H1 (cell line): ENCODE results near the gene MLLT6. TPM values are rescaled to one million over a fixed set of nuclear protein-coding genes. Genes with fewer than 3 reads are reported as not detected.

ENCODE experiments used
- CHD1 ChIP-seq: IDR thresholded peaks from 2 replicates; pipeline ENCODE4 v1.6.1; 2012; ENCODE audit warnings: low read depth, low read length, improper control_type of control experiment
- CHD7 ChIP-seq: fragments of 300-600 bp; sonication (generic); IDR thresholded peaks from 2 replicates; pipeline ENCODE4 v1.7.1; 2012; ENCODE audit warnings: low read length, moderate library complexity, mild to moderate bottlenecking, inconsistent platforms; ENCODE audit not compliant: insufficient replicate concordance
- EGR1 ChIP-seq: IDR thresholded peaks from 2 replicates; pipeline ENCODE4 v1.6.1; 2011; ENCODE audit warnings: low read depth, low read length, borderline replicate concordance
- RNF2 ChIP-seq: fragments of 200-900, 300-1000 bp; sonication (generic); IDR thresholded peaks from 2 replicates; pipeline ENCODE4 v1.7.1; 2016; ENCODE audit warnings: borderline replicate concordance, low read depth, mild to moderate bottlenecking, antibody characterized with exemption, low read length; ENCODE audit not compliant: poor library complexity, severe bottlenecking; ENCODE audit errors: missing control alignments
- polyA plus RNA-seq, 7 experiments: library from polyadenylated mRNA; depleted of rRNA in 3 of 7; stranded (reverse) in 5 of 7; unstranded in 2 of 7; fragments of >200 nt in 5 of 7; fragments of 200-250 nt in 2 of 7; gene quantifications; 1 replicate in 5 of 7; 2 replicates in 1 of 7; 4 replicates in 1 of 7; pipeline versions ENCODE4 v1.2.1 to v1.2.3, GENCODE V29; 2011 to 2013; ENCODE audit warnings: missing spikeins in 2 of 7, mixed read lengths in 2 of 7
- total RNA-seq: library from RNA; stranded (reverse); fragmentation: NEBNext Ultra II Directional; extraction: Animal tissue kit (Norgen Biotek cat#: 25700); gene quantifications from 2 replicates; pipeline ENCODE4 v1.2.1, GENCODE V29; 2021

Gene MLLT6
- total and polyA plus RNA-seq, 2 of the 8 experiments (the other 6 are each of a cell fraction or from before 2014, with no cell fraction given), result 6.5 to 8.0 TPM

- TF ChIP-seq CHD1 (no peak), EGR1 (no peak), CHD7 (no peak), RNF2 (no peak)
Observed at GRCh38 chr17:38660097-38661025, 44.7 kb upstream of the MLLT6 start (continued).
